GM12872 (cell line): Measurements from ENCODE around the gene NEDD4L.

Experiments used
- TF ChIP-seq, protein P1 (sequence below): IDR thresholded peaks from 3 replicates; pipeline ENCODE4 v1.5.1; 2011; ENCODE audit warnings: low read depth, mild to moderate bottlenecking, low read length, moderate library complexity; ENCODE audit not compliant: insufficient read depth

NEDD4L gene

GRCh38 chr18:58201268-58201667 lies 157.2 kb downstream of the NEDD4L start:
- TF ChIP-seq, protein P1, sequence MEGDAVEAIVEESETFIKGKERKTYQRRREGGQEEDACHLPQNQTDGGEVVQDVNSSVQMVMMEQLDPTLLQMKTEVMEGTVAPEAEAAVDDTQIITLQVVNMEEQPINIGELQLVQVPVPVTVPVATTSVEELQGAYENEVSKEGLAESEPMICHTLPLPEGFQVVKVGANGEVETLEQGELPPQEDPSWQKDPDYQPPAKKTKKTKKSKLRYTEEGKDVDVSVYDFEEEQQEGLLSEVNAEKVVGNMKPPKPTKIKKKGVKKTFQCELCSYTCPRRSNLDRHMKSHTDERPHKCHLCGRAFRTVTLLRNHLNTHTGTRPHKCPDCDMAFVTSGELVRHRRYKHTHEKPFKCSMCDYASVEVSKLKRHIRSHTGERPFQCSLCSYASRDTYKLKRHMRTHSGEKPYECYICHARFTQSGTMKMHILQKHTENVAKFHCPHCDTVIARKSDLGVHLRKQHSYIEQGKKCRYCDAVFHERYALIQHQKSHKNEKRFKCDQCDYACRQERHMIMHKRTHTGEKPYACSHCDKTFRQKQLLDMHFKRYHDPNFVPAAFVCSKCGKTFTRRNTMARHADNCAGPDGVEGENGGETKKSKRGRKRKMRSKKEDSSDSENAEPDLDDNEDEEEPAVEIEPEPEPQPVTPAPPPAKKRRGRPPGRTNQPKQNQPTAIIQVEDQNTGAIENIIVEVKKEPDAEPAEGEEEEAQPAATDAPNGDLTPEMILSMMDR, result no peak

GRCh38 chr18:58201733-58202730 lies 158.0 kb downstream of the NEDD4L start:
- TF ChIP-seq, protein P1, result no peak

- TF ChIP-seq, protein P1, result no peak
Measured at GRCh38 chr18:58204776-58205442, 160.9 kb downstream of the NEDD4L start.

GRCh38 chr18:58205443-58206160 lies 161.6 kb downstream of the NEDD4L start:
- TF ChIP-seq, protein P1, result no peak

DNA sequence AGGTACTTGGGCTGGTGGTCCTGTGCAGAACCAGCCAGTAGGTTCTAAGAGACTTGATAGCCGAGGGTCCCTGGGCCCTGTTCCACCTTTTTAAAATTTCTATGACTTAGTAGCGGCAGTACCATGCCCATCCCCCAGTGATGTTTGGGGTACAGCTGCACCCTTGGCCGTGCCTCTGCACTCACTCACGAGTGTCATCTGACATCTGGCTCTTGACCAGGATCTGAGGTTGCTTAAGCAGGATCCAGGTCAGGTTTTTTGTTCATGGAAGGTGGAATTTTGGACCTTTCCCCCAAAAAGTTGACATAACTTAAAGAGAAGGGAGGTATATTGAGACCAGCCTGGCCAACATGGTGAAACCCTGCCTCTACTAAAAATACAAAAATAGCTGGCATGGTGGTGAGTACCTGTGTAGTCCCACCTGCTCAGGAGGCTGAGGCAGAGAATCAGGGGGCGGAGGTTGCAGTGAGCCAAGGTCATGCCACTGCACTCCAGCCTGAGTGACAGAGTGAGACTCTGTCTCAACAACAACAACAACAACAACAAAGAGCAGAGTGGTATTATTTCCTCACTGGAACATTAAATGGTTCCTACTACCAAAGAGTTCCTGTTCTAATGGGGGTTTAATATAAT lies 163.6 kb downstream of the NEDD4L start:
- TF ChIP-seq, protein P1, result no peak

GRCh38 chr18:58208207-58208932 lies 164.3 kb downstream of the NEDD4L start:
- TF ChIP-seq, protein P1, result no peak
